ENCODE results near the gene WNK3.

DNA sequence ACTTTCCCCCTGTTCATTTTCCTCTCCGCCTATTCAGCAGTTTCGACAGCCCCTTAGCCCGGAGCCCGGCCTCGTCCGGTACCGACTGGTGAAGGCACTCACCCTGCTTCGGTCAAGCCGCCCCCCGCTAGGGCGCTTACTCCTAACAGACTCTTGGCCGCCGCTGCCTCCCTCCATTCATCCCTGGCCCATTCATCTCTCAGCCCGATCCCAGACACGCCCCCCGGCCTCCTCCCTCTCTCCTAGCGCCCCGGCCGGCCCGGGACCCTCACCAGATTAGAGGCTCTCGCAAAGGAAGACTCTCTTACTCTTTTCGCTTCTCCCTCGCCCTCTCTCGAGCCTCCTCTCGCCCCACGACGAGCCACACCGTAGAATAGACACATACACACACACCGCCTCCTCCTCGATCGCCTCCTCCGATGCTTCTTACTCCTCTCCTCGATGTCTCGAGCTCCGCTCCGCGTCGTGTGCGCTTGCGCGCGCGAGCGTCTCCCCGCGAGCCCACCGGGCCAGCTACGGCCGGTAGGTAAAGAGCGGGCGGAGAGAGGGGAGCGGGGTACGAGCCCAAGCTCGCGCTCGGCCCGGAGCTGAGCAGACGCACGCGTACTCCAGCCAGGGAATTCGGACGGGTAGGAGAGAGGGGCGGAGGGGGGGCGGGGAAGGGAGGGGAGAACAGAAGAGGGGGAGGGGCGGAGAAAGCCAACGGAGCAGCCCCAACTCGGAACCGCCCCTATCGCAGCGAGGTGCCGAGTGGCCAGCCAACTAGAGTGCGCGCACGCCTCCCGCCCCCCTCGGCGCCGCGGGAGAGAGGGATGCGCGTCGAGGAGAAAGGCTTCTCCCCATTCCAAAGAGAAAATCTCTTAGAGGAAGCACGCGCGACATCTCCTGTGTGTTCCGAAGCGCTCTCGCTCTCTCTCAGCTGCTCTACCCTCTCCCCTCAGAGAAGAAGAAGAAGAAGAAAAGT lies at the start of gene WNK3:
- TF ChIP-seq, protein P1, sequence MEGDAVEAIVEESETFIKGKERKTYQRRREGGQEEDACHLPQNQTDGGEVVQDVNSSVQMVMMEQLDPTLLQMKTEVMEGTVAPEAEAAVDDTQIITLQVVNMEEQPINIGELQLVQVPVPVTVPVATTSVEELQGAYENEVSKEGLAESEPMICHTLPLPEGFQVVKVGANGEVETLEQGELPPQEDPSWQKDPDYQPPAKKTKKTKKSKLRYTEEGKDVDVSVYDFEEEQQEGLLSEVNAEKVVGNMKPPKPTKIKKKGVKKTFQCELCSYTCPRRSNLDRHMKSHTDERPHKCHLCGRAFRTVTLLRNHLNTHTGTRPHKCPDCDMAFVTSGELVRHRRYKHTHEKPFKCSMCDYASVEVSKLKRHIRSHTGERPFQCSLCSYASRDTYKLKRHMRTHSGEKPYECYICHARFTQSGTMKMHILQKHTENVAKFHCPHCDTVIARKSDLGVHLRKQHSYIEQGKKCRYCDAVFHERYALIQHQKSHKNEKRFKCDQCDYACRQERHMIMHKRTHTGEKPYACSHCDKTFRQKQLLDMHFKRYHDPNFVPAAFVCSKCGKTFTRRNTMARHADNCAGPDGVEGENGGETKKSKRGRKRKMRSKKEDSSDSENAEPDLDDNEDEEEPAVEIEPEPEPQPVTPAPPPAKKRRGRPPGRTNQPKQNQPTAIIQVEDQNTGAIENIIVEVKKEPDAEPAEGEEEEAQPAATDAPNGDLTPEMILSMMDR (IDR thresholded peaks at IDR 0.05; ENCODE audit: low read depth, low read length, missing input control) = no peak
- TF ChIP-seq RAD21 (IDR thresholded peaks at IDR 0.05) (no peak), YY1 (IDR thresholded peaks at IDR 0.05) (no peak), TAF1 (conservative IDR thresholded peaks at IDR 0.05) (no peak), EGR1 (IDR thresholded peaks at IDR 0.05; ENCODE audit: low read depth in 2 of 2) (no peak), HNF4A (conservative IDR thresholded peaks at IDR 0.05) (no peak), JUND (IDR thresholded peaks at IDR 0.05) (no peak), RXRA (IDR thresholded peaks at IDR 0.05) (no peak)
- TF ChIP-seq, protein P2, sequence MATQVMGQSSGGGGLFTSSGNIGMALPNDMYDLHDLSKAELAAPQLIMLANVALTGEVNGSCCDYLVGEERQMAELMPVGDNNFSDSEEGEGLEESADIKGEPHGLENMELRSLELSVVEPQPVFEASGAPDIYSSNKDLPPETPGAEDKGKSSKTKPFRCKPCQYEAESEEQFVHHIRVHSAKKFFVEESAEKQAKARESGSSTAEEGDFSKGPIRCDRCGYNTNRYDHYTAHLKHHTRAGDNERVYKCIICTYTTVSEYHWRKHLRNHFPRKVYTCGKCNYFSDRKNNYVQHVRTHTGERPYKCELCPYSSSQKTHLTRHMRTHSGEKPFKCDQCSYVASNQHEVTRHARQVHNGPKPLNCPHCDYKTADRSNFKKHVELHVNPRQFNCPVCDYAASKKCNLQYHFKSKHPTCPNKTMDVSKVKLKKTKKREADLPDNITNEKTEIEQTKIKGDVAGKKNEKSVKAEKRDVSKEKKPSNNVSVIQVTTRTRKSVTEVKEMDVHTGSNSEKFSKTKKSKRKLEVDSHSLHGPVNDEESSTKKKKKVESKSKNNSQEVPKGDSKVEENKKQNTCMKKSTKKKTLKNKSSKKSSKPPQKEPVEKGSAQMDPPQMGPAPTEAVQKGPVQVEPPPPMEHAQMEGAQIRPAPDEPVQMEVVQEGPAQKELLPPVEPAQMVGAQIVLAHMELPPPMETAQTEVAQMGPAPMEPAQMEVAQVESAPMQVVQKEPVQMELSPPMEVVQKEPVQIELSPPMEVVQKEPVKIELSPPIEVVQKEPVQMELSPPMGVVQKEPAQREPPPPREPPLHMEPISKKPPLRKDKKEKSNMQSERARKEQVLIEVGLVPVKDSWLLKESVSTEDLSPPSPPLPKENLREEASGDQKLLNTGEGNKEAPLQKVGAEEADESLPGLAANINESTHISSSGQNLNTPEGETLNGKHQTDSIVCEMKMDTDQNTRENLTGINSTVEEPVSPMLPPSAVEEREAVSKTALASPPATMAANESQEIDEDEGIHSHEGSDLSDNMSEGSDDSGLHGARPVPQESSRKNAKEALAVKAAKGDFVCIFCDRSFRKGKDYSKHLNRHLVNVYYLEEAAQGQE (IDR thresholded peaks at IDR 0.05) = no peak
- TF ChIP-seq, protein P3, sequence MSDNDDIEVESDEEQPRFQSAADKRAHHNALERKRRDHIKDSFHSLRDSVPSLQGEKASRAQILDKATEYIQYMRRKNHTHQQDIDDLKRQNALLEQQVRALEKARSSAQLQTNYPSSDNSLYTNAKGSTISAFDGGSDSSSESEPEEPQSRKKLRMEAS (IDR thresholded peaks at IDR 0.05) = no peak
- TF ChIP-seq, protein P4, sequence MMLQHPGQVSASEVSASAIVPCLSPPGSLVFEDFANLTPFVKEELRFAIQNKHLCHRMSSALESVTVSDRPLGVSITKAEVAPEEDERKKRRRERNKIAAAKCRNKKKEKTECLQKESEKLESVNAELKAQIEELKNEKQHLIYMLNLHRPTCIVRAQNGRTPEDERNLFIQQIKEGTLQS (IDR thresholded peaks at IDR 0.05) = no peak
- TF ChIP-seq, protein P5, sequence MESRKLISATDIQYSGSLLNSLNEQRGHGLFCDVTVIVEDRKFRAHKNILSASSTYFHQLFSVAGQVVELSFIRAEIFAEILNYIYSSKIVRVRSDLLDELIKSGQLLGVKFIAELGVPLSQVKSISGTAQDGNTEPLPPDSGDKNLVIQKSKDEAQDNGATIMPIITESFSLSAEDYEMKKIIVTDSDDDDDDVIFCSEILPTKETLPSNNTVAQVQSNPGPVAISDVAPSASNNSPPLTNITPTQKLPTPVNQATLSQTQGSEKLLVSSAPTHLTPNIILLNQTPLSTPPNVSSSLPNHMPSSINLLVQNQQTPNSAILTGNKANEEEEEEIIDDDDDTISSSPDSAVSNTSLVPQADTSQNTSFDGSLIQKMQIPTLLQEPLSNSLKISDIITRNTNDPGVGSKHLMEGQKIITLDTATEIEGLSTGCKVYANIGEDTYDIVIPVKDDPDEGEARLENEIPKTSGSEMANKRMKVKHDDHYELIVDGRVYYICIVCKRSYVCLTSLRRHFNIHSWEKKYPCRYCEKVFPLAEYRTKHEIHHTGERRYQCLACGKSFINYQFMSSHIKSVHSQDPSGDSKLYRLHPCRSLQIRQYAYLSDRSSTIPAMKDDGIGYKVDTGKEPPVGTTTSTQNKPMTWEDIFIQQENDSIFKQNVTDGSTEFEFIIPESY (IDR thresholded peaks at IDR 0.05) = no peak
